Left lung (tissue), 10 donors: ENCODE results near the gene SEC14L1. TPM values are rescaled to one million over a fixed set of nuclear protein-coding genes. Genes with fewer than 3 reads are reported as not detected.
"Not testable (repeated sequence)": the region's sequence is repeated elsewhere in the genome, so short reads cannot be mapped to it uniquely, and the experiment has no call there.

Source experiments
- ATAC-seq: fragments of 200-7000 bp; cut with Tn5 transposase; one replicate; pipeline ENCODE4 v1.9.1; 2020; ENCODE audit warnings: moderate library complexity
- DNase-seq, 4 donors: peaks; one replicate each; pipeline ENCODE4 v3.0.0-alpha.2; 2013 to 2020
- H3K27ac ChIP-seq, 2 donors: fragments of 200-600 bp; sonication (generic) in 1 of 2; one replicate each; pipeline versions ENCODE4 v1.5.0 to v1.8.0; 2020 to 2021
- H3K27me3 ChIP-seq, 2 donors: fragments of 200-600 bp; sonication (generic) in 1 of 2; one replicate each; pipeline versions ENCODE4 v1.5.0 to v1.8.0; 2020 to 2021
- H3K36me3 ChIP-seq, 2 donors: fragments of 200-600 bp; sonication (generic) in 1 of 2; one replicate each; pipeline versions ENCODE4 v1.5.0 to v1.8.0; 2020 to 2021
- H3K4me1 ChIP-seq, 2 donors: fragments of 200-600 bp; one replicate each; pipeline ENCODE4 v1.8.0; 2021
- H3K4me3 ChIP-seq, 2 donors: fragments of 200-600 bp; sonication (generic) in 1 of 2; one replicate each; pipeline versions ENCODE4 v1.5.0 to v1.8.0; 2020 to 2021; ENCODE audit warnings: mild to moderate bottlenecking in 1 of 2
- H3K9me3 ChIP-seq, 2 donors: fragments of 200-600 bp; sonication (generic) in 1 of 2; one replicate each; pipeline versions ENCODE4 v1.5.0 to v1.8.0; 2020 to 2021
- intact Hi-C, 2 donors: fragments of 100-400 bp; cut with DNase I; formaldehyde crosslinking; loops; one replicate each; pipeline versions ENCODE4 v1.11.2 to v1.14.2; 2022
- polyA plus RNA-seq, 6 donors: library from polyadenylated mRNA; unstranded; fragments of 120-200 nt; gene quantifications; one replicate each; pipeline ENCODE4 v1.2.1, GENCODE V29; 2013; ENCODE audit not compliant: insufficient read length in 6 of 6
- total RNA-seq, 2 donors: library from RNA; stranded (reverse); fragmentation: NEBNext Ultra II Directional; extraction: Animal tissue kit (Norgen Biotek cat#: 25700); gene quantifications; one replicate each; pipeline ENCODE4 v1.2.1, GENCODE V29; 2021
- TF ChIP-seq, protein P1 (sequence below), 2 donors: fragments of 200-600 bp; sonication (generic) in 1 of 2; IDR thresholded peaks; one replicate each; pipeline versions ENCODE4 v1.5.0 to v1.8.0; 2021; ENCODE audit warnings: antibody characterized with exemption in 2 of 2
- donor health status: DM: no; HTN: yes; CAD: no.
- donor health status: DM: no; HTN: no; CAD: no.

SEC14L1 gene
- total and polyA plus RNA-seq, 8 donors: 79.0 to 151 (median 84.5) TPM

DNA sequence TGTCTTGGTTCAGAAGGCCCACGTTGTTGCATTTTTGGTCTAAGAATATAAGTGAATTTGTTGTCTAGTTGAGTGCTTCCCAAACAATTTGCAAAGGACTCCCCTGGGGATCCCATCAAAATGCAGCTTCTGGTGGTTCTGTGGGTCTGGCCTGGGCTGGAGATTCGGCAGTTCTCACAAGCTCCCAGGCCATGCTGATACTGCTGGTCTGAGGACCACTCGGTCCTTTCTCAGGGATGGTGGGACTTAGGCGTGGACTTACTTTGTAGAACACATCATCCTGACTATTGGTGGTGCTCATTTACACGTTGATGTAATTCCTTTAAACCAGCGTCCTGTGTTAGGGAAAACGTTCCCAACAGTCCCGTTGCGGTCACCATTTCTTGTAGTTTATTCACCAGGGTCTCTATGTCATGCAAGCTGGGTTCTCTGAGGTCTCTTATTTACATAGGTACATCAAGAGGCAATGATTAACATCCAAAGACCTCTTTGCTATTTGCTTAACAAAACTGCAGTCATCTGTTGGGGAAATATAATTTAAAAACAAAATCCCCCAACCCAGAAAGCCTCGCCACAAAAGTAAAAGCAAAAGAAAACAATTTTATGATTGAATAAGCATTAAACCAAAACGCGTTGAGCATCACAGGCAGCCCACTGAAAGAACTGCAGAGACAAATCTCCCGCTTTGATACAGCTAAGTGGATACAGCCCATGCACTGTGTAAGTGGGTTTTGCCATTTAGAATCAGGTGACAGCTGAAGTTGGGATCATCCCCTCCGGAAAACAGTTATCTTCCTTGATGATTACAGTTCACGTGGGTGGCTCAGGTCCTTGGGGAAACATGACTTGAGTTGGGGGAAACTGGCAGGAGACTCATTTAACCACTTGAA is 39.0 kb upstream of the SEC14L1 start:
- no peak for ATAC-seq
- H3K27me3 ChIP-seq: no peaks in the 10 kb centered on the region
- intact Hi-C loops: no loop called here
- H3K4me1 ChIP-seq: peaks cover 23 to 38% of the 10 kb centered on the region in 2 donors
- TF ChIP-seq, protein P1, sequence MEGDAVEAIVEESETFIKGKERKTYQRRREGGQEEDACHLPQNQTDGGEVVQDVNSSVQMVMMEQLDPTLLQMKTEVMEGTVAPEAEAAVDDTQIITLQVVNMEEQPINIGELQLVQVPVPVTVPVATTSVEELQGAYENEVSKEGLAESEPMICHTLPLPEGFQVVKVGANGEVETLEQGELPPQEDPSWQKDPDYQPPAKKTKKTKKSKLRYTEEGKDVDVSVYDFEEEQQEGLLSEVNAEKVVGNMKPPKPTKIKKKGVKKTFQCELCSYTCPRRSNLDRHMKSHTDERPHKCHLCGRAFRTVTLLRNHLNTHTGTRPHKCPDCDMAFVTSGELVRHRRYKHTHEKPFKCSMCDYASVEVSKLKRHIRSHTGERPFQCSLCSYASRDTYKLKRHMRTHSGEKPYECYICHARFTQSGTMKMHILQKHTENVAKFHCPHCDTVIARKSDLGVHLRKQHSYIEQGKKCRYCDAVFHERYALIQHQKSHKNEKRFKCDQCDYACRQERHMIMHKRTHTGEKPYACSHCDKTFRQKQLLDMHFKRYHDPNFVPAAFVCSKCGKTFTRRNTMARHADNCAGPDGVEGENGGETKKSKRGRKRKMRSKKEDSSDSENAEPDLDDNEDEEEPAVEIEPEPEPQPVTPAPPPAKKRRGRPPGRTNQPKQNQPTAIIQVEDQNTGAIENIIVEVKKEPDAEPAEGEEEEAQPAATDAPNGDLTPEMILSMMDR (IDR thresholded peaks at IDR 0.05): no peak
- H3K36me3 ChIP-seq: peaks cover 0 to 5% of the 10 kb centered on the region in 2 donors
- H3K4me3 ChIP-seq: no peak overlapping the region
- no peak for DNase-seq
- no peak overlapping the region for H3K27ac ChIP-seq
- H3K9me3 ChIP-seq: no peaks in the 10 kb centered on the region

DNA sequence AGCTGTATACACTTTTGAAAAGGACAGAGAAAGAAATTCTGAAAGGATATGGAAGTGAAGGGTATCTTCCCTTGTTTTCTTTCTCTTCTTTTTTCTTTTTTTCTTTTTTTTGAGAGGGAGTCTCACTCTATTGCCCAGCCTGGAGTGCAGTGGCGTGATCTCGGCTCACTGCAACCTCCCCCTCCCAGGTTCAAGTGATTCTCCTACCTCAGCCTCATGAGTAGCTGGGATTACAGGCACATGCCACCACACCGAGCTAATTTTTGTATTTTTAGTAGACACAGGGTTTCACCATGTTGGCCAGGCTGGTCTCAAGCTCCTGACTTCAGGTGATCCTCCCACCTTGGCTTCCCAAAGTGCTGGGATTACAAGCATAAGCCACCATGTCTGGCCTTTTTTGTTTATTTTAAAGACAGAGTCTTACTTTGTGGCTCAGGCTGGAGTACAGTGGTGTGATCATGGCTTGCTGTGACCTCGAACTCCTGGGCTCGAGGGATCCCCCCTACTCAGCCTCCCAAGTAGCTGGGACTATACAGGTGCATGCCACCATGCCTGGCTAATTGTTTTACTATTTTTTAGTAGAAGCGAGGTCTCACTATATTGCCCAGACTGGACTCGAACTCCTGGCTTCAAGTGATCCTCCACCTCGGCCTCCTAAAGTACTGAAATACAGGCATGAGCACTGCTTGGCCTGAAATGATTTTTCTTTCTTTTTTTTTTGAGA is 38.2 kb upstream of the SEC14L1 start:
- H3K36me3 ChIP-seq, intact Hi-C loops, ATAC-seq: not testable (repeated sequence)

DNA sequence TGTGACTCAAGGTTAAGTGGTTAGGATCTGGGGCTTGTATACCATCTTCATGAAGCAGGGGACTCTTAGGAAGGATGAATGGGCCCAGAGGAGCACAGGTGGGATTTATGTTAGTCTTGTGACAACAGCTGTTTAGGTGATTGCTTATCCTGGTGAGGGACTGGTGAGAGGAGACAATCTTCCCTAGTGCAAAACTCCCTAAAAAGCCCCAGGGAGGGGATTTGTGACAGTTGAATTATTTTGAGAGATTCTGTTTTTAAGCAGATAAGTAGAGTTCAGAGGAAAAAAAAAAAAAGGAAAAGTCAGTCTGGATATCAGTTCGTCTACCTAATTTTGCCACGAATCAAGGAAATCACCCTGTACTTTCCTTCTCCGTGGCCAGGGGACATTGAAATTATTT is 35.1 kb upstream of the SEC14L1 start:
- ATAC-seq (no peak), DNase-seq (no peak)
- TF ChIP-seq, protein P1 (IDR thresholded peaks at IDR 0.05): no peak
- H3K9me3 ChIP-seq: no peaks in the 10 kb centered on the region
- intact Hi-C loops: no loop called here
- H3K36me3 ChIP-seq: no peaks in the 10 kb centered on the region
- H3K4me3 ChIP-seq: no peak overlapping the region
- peaks cover 7 to 24% of the 10 kb centered on the region in 2 donors for H3K4me1 ChIP-seq
- H3K27me3 ChIP-seq: no peaks in the 10 kb centered on the region
- no peak overlapping the region for H3K27ac ChIP-seq

More for the DNA sequence above, 38.2 kb upstream of the SEC14L1 start:
- DNase-seq, H3K27me3 ChIP-seq, H3K9me3 ChIP-seq, H3K27ac ChIP-seq, H3K4me3 ChIP-seq: not testable (repeated sequence)
- H3K4me1 ChIP-seq: peaks cover 15 to 36% of the 10 kb centered on the region in 2 donors

DNA sequence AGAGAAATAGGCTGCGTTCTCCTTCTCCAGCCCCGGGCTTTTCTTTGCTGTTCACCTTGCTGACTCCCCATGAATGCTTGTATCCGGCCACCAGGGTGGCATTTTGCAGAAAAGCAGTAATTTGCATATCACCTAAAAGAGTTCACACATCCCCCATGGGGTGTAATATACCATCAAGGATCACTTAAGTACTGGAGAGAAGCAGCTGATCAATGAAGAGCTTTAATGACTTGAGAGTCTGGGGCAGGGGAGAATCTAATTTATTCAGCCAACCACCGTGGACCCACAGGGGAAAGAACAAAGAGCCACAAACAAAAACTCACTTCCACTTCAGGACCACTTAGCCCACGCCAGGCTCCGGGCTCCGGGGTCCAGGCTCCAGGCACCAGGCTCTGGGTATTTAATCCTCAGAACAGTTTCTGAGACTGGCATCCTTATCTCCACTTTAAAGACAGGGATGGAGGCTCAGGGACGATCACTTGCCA is 33.9 kb upstream of the SEC14L1 start:
- Histone ChIP-seq H3K27me3 (no peaks in the 10 kb centered on the region), H3K36me3 (no peaks in the 10 kb centered on the region), H3K27ac (peak overlapping the region in 1 of 2 donors; percentile 69), H3K4me3 (no peak overlapping the region), H3K4me1 (peaks cover 7 to 37% of the 10 kb centered on the region in 2 donors), H3K9me3 (no peaks in the 10 kb centered on the region)
- ATAC-seq: no peak
- no peak for DNase-seq
- intact Hi-C loops: no loop called here
- TF ChIP-seq, protein P1 (IDR thresholded peaks at IDR 0.05): no peak

DNA sequence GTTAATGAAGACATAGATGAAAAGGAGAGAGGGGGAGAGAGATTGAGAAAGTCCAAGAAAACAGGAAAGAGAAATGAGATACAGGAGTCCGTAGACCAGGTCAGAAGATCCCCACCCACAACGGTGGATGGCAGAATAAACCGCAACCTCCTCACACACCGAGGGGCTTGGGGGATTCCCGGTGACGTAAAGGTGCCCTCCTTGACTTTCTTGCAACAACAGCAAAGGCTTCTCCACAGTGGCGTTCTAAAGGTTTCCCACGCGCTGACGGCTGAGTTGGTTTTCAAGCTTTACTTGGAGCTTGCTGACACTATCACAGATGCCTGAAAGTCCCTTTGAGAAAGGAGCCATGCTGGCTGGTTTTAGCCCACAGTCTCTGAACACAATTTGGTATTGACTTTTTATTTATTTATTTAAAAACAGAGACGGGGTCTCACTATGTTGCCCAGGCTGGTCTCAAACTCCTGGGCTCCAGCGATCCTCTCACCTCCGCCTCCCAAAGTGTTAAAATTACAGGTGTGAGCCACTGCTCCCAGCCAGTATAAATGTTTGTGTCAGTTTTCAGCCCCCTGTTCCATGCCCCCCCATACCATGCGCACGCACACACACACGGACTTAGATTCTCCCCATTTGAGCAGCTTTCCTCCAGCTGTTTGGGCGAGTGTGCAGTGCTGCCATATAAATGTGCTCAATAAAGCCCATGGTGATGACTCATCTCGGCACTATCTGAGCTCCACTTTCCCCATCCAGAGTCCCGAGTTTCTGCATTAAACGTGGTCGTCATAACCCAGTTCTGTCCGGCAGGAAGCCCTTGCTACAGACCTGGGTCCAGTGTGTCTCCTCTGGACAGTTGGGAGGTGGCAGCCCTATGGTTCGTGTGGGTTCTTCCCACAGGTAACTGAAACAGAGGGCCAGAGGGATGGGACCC is 33.0 kb upstream of the SEC14L1 start:
- no peaks in the 10 kb centered on the region for H3K27me3 ChIP-seq
- H3K27ac ChIP-seq: peak overlapping the region in 1 of 2 donors; percentile 69
- DNase-seq (no peak), ATAC-seq (no peak)
- no peak overlapping the region for H3K4me3 ChIP-seq
- H3K9me3 ChIP-seq: no peaks in the 10 kb centered on the region
- TF ChIP-seq, protein P1 (IDR thresholded peaks at IDR 0.05): no peak
- H3K4me1 ChIP-seq: peaks cover 7 to 39% of the 10 kb centered on the region in 2 donors
- no peaks in the 10 kb centered on the region for H3K36me3 ChIP-seq
- intact Hi-C loops: no loop called here
